H9 (cell line): ENCODE measurements around the gene AP3B2. TPM values are rescaled to one million over a fixed set of nuclear protein-coding genes. Genes with fewer than 3 reads are reported as not detected.

Experiments
- DNase-seq: peaks from one replicate; pipeline ENCODE4 v3.0.0-alpha.2; 2017
- H2AFZ ChIP-seq: one replicate; pipeline ENCODE4 v1.6.1; 2013; ENCODE audit warnings: mild to moderate bottlenecking, low read length, control low read depth, moderate library complexity
- H2AK5ac ChIP-seq: 2 replicates; pipeline ENCODE4 v1.6.1; 2013; ENCODE audit warnings: low read length, control low read depth, mixed read lengths; ENCODE audit not compliant: insufficient read length
- H2BK120ac ChIP-seq: one replicate; pipeline ENCODE4 v1.6.1; 2013; ENCODE audit warnings: low read depth, mild to moderate bottlenecking, low read length, control low read depth, inconsistent platforms; ENCODE audit not compliant: poor library complexity, severe bottlenecking
- H2BK12ac ChIP-seq: 2 replicates; pipeline ENCODE4 v1.6.1; 2013; ENCODE audit warnings: low read length, control low read depth, mixed read lengths, low read depth; ENCODE audit not compliant: insufficient read length
- H2BK15ac ChIP-seq: 2 replicates; pipeline ENCODE4 v1.6.1; 2013; ENCODE audit warnings: low read depth, low read length, control low read depth
- H2BK20ac ChIP-seq: one replicate; pipeline ENCODE4 v1.6.1; 2013; ENCODE audit warnings: low read depth, mild to moderate bottlenecking, low read length, control low read depth, inconsistent platforms; ENCODE audit not compliant: poor library complexity, severe bottlenecking
- H2BK5ac ChIP-seq: 2 replicates; pipeline ENCODE4 v1.6.1; 2013; ENCODE audit warnings: low read length, control low read depth, mixed read lengths; ENCODE audit not compliant: insufficient read length
- H3K14ac ChIP-seq: 2 replicates; pipeline ENCODE4 v1.6.1; 2013; ENCODE audit warnings: low read length, control low read depth; ENCODE audit not compliant: insufficient read depth
- H3K18ac ChIP-seq: 2 replicates; pipeline ENCODE4 v1.6.1; 2013; ENCODE audit warnings: low read depth, mild to moderate bottlenecking, mixed read lengths, low read length, control low read depth; ENCODE audit not compliant: insufficient read length
- H3K23ac ChIP-seq: 2 replicates; pipeline ENCODE4 v1.6.1; 2013; ENCODE audit warnings: low read length, control low read depth, mixed read lengths, low read depth; ENCODE audit not compliant: insufficient read length
- H3K23me2 ChIP-seq: 2 replicates; pipeline ENCODE4 v1.6.1; 2013; ENCODE audit warnings: low read depth, mild to moderate bottlenecking, mixed read lengths, low read length, control low read depth; ENCODE audit not compliant: insufficient read length, poor library complexity, severe bottlenecking
- H3K27ac ChIP-seq: 2 replicates; pipeline ENCODE4 v1.5.1; 2013; ENCODE audit warnings: low read length, control low read depth, mixed read lengths, low read depth; ENCODE audit not compliant: insufficient read length
- H3K27me3 ChIP-seq: 2 replicates; pipeline ENCODE4 v1.6.1; 2013; ENCODE audit warnings: low read length, control low read depth, inconsistent platforms; ENCODE audit not compliant: insufficient read depth
- H3K4ac ChIP-seq: 2 replicates; pipeline ENCODE4 v1.6.1; 2013; ENCODE audit warnings: low read depth, mild to moderate bottlenecking, control low read depth, inconsistent platforms, low read length, moderate library complexity
- H3K4me1 ChIP-seq: 2 replicates; pipeline ENCODE4 v1.6.1; 2013; ENCODE audit warnings: low read length, control low read depth, inconsistent platforms; ENCODE audit not compliant: insufficient read depth
- H3K4me2 ChIP-seq: 2 replicates; pipeline ENCODE4 v1.6.1; 2013; ENCODE audit warnings: low read length, control low read depth, mixed read lengths; ENCODE audit not compliant: insufficient read length, insufficient read depth
- H3K56ac ChIP-seq: 2 replicates; pipeline ENCODE4 v1.6.1; 2013; ENCODE audit warnings: low read depth, mild to moderate bottlenecking, mixed read lengths, low read length, control low read depth; ENCODE audit not compliant: insufficient read length
- H3K79me1 ChIP-seq: 2 replicates; pipeline ENCODE4 v1.6.1; 2013; ENCODE audit warnings: low read depth, mild to moderate bottlenecking, moderate library complexity, low read length, control low read depth, inconsistent platforms; ENCODE audit not compliant: insufficient read depth, poor library complexity, severe bottlenecking
- H3K79me2 ChIP-seq: 2 replicates; pipeline ENCODE4 v1.6.1; 2013; ENCODE audit warnings: low read length, control low read depth, inconsistent platforms; ENCODE audit not compliant: insufficient read depth
- H3K9ac ChIP-seq: 2 replicates; pipeline ENCODE4 v1.6.1; 2013; ENCODE audit warnings: low read length, control low read depth, mixed read lengths; ENCODE audit not compliant: insufficient read length; ENCODE audit errors: extremely low read depth
- H3K9me3 ChIP-seq: one replicate; pipeline ENCODE4 v1.6.1; 2013; ENCODE audit warnings: low read depth, low read length, inconsistent platforms; ENCODE audit not compliant: control insufficient read depth
- H3T11ph ChIP-seq: one replicate; pipeline ENCODE4 v1.6.1; 2013; ENCODE audit warnings: mild to moderate bottlenecking, low read length, control low read depth, inconsistent platforms
- H4K20me1 ChIP-seq: one replicate; pipeline ENCODE4 v1.6.1; 2013; ENCODE audit not compliant: control insufficient read depth, insufficient read length, insufficient read depth
- H4K5ac ChIP-seq: 2 replicates; pipeline ENCODE4 v1.6.1; 2013; ENCODE audit warnings: low read depth, mild to moderate bottlenecking, mixed read lengths, low read length, control low read depth; ENCODE audit not compliant: insufficient read length
- H4K8ac ChIP-seq: replicated peaks from 2 replicates; pipeline ENCODE4 v1.6.1; 2013; ENCODE audit warnings: low read length, control low read depth, mixed read lengths, low read depth; ENCODE audit not compliant: insufficient read length
- H4K91ac ChIP-seq: 2 replicates; pipeline ENCODE4 v1.6.1; 2013; ENCODE audit warnings: low read depth, mild to moderate bottlenecking, moderate library complexity, mixed read lengths, low read length, control low read depth; ENCODE audit not compliant: insufficient read length
- H3K27ac Mint-ChIP-seq, 3 experiments: 2 replicates in 2 of 3; 3 replicates in 1 of 3; pipeline ENCODE4 v1.8.0; 2020 to 2021; ENCODE audit warnings: mixed read lengths in 3 of 3, mild to moderate bottlenecking in 1 of 3, moderate library complexity in 1 of 3
- H3K27me3 Mint-ChIP-seq: 2 replicates; pipeline ENCODE4 v1.8.0; 2021; ENCODE audit warnings: low read depth, mild to moderate bottlenecking, moderate library complexity, mixed read lengths
- H3K36me3 Mint-ChIP-seq, 3 experiments: 2 replicates in 2 of 3; 3 replicates in 1 of 3; pipeline ENCODE4 v1.8.0; 2020 to 2021; ENCODE audit warnings: low read depth in 3 of 3, mixed read lengths in 3 of 3; ENCODE audit not compliant: insufficient read depth in 1 of 3
- H3K4me1 Mint-ChIP-seq, 2 experiments: 2 replicates each; pipeline ENCODE4 v1.8.0; 2020; ENCODE audit warnings: mixed read lengths in 2 of 2
- H3K4me3 Mint-ChIP-seq, 2 experiments: 2 replicates in 1 of 2; 3 replicates in 1 of 2; pipeline ENCODE4 v1.8.0; 2020 to 2021; ENCODE audit warnings: mild to moderate bottlenecking in 2 of 2, mixed read lengths in 2 of 2, moderate library complexity in 1 of 2
- H3K9me3 Mint-ChIP-seq, 2 experiments: 2 replicates in 1 of 2; 3 replicates in 1 of 2; pipeline ENCODE4 v1.8.0; 2020; ENCODE audit warnings: mild to moderate bottlenecking in 2 of 2, mixed read lengths in 2 of 2, moderate library complexity in 1 of 2
- WGBS: extraction: QIAGEN DNeasy Blood & Tissue Kit; methylation state at CpG from one replicate; pipeline ENCODE4 v1.1.7; 2013; ENCODE audit warnings: missing lambda C conversion rate, low lambda C conversion rate, mixed read lengths; ENCODE audit not compliant: insufficient read length; ENCODE audit errors: extremely low coverage; 5-methylcytosine and 5-hydroxymethylcytosine counted together
- total RNA-seq: library from RNA; stranded (reverse); gene quantifications from 2 replicates; pipeline ENCODE4 v1.2.1, GENCODE V29; 2021
- TF ChIP-seq, protein P1 (sequence below): fragments of 200-600 bp; sonication (generic); conservative IDR thresholded peaks from 3 replicates; pipeline ENCODE4 v1.8.0; 2021; ENCODE audit warnings: antibody characterized with exemption, mild to moderate bottlenecking

AP3B2 gene
- total RNA-seq, 1 experiment from 2014 or later: 10.6 TPM

DNA sequence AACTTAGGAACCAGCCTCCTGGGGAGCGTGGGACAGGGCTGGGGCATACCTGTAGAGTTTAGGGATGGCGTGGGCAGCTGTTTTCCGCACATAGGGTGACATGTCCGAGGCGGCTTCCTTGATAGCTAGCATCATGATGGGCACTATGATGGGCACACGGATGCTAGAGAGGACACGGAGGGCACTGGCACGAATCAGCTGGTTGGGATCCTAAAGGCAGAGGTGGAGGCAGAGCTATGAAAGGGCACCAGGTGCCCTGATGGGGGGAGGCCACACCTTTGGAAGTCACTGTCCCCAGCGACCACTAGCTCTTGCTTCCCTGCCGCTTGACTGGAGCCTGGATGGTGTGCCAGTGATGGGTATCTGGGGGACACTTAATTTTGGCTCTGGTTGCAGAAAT is 28.3 kb downstream of the AP3B2 start:
- Histone ChIP-seq H3K18ac (no peak overlapping the region), H3K4me1 (no peaks in the 10 kb centered on the region), H2BK120ac (no peak overlapping the region), H3T11ph (no peak overlapping the region), H4K8ac (no peak overlapping the region), H2BK12ac (no peak overlapping the region), H3K23me2 (peaks cover 15% of the 10 kb centered on the region), H4K20me1 (no peaks in the 10 kb centered on the region), H2BK5ac (no peak overlapping the region), H3K4ac (no peak overlapping the region), H2AFZ (no peak overlapping the region), H2AK5ac (no peak overlapping the region), H4K91ac (no peak overlapping the region), H2BK15ac (no peak overlapping the region), H3K23ac (no peak overlapping the region), H3K14ac (peak overlapping the region; percentile 57; the same call in 1 of the 2 replicates), H3K9me3 (no peaks in the 10 kb centered on the region), H3K27me3 (no peaks in the 10 kb centered on the region), H2BK20ac (no peak overlapping the region), H3K27ac (no peak overlapping the region), H3K79me1 (no peaks in the 10 kb centered on the region), H3K9ac (peak overlapping the region; percentile 5), H4K5ac (no peak overlapping the region), H3K56ac (no peak overlapping the region), H3K79me2 (no peaks in the 10 kb centered on the region), H3K4me2 (peak overlapping the region; percentile 50)
- Mint-ChIP-seq H3K27me3 (peaks cover 19% of the 10 kb centered on the region), H3K27ac (peak overlapping the region in 1 of 3 experiments; percentile 97; a peak in 2 of 7 replicates), H3K4me1 (peaks cover 14 to 15% of the 10 kb centered on the region in 2 experiments), H3K4me3 (peak overlapping the region; percentile 90 to 93), H3K9me3 (no peaks in the 10 kb centered on the region), H3K36me3 (no peaks in the 10 kb centered on the region)
- DNase-seq: no peak
- TF ChIP-seq, protein P1, sequence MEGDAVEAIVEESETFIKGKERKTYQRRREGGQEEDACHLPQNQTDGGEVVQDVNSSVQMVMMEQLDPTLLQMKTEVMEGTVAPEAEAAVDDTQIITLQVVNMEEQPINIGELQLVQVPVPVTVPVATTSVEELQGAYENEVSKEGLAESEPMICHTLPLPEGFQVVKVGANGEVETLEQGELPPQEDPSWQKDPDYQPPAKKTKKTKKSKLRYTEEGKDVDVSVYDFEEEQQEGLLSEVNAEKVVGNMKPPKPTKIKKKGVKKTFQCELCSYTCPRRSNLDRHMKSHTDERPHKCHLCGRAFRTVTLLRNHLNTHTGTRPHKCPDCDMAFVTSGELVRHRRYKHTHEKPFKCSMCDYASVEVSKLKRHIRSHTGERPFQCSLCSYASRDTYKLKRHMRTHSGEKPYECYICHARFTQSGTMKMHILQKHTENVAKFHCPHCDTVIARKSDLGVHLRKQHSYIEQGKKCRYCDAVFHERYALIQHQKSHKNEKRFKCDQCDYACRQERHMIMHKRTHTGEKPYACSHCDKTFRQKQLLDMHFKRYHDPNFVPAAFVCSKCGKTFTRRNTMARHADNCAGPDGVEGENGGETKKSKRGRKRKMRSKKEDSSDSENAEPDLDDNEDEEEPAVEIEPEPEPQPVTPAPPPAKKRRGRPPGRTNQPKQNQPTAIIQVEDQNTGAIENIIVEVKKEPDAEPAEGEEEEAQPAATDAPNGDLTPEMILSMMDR: no peak
- WGBS: no CpG with 5 or more reads among the region's 10 CpGs
